ENCODE data around the gene CYP19A1. TPM values are rescaled to one million over a fixed set of nuclear protein-coding genes. Genes with fewer than 3 reads are reported as not detected.
"Not testable (repeated sequence)": the region's sequence is repeated elsewhere in the genome, so short reads cannot be mapped to it uniquely, and the experiment has no call there.

Gene CYP19A1
- total RNA-seq, 1 experiment from 2014 or later: not detected

DNA sequence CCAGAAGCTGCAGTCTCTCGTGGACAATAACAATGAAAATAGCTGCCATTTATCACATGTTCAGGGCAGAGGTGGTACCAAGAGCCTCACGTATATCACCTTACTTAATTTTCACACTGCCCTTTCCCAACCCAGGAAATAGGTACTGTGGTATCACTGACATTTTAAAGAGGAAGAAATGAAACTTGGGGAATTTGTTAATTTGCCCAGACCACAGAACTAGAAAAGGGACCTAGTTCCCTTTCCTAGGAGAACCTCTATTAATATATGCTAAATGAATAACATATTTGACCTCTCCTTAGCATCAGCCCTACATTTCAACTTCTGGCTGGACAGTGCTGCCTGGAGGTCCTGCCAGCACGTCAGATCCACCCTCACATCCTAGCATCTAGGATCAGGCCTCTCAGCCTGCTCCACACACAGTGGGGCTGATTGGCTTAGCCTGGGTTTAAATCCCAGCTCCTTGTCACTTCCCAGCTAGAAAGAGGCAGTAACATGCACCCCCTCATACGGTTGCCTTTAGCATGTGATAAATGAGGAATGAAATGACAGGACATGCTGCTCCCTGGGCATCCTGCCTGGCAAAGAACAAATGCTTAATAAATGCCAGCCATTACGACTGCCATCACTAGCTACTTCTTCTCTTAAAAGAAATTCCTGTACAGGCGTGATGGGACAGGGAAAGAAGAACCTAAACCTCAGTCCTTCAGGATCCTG is 148.6 kb downstream of the CYP19A1 start:
- no peak overlapping the region for H2AFZ ChIP-seq (ENCODE audit: low read depth, low read length, poor library complexity, severe bottlenecking)
- no TSS peak for BruUV-seq (replicated peaks)
- RAD21 ChIA-PET (ENCODE audit: low non-redundant PET in 1 of 2, low total read pairs in 2 of 2, uncharacterized antibody in 2 of 2, unreplicated experiment in 2 of 2): no interaction called here
- CTCF ChIA-PET: interaction anchor here (1.4 kb wide), 1 partner anchor 27 kb away, joined by 5 read pairs; no protein-coding TSS in a partner anchor
- TF ChIP-seq CBX3 (IDR thresholded peaks at IDR 0.05; ENCODE audit: low read depth): no peak
- TF ChIP-seq EZH2 (IDR thresholded peaks at IDR 0.05): no peak
- TF ChIP-seq, protein P1, sequence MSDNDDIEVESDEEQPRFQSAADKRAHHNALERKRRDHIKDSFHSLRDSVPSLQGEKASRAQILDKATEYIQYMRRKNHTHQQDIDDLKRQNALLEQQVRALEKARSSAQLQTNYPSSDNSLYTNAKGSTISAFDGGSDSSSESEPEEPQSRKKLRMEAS (IDR thresholded peaks at IDR 0.05): no peak
- TF ChIP-seq JUND (IDR thresholded peaks at IDR 0.05): no peak
- no peak for TF ChIP-seq CEBPB (IDR thresholded peaks at IDR 0.05; ENCODE audit: low read depth)
- TF ChIP-seq YY1 (IDR thresholded peaks at IDR 0.05; ENCODE audit: extremely low read depth, insufficient replicate concordance, low read depth, low read length): no peak
- H3K4me2 ChIP-seq (ENCODE audit: low read length): no peak overlapping the region
- intact Hi-C loops (cut with micrococcal nuclease): no loop called here
- H3K27ac ChIP-seq (ENCODE audit: low read depth, low read length): no peak overlapping the region
- H3K36me3 ChIP-seq (ENCODE audit: control insufficient read depth in 1 of 2, insufficient read depth in 2 of 2, low read length in 2 of 2): no peaks in the 10 kb centered on the region
- no peaks in the 10 kb centered on the region for H4K20me1 ChIP-seq (ENCODE audit: insufficient read depth)
- no peaks in the 10 kb centered on the region for H3K9me3 ChIP-seq (ENCODE audit: control insufficient read depth in 1 of 2, insufficient read depth in 1 of 2, low read depth in 1 of 2, low read length in 2 of 2)
- H3K4me3 ChIP-seq (replicated peaks in 1 of 2; ENCODE audit: low read depth in 1 of 2, low read length in 2 of 2): no peak overlapping the region
- no peaks in the 10 kb centered on the region for H3K27me3 ChIP-seq (ENCODE audit: insufficient read depth, low read length)
- ATAC-seq: no peak
- H3K79me2 ChIP-seq (ENCODE audit: insufficient read depth, low read length): no peaks in the 10 kb centered on the region
- H3K9me2 ChIP-seq (ENCODE audit: insufficient read depth): no peaks in the 10 kb centered on the region
- no peak overlapping the region for H3K9ac ChIP-seq (ENCODE audit: low read length)
- H3K4me1 ChIP-seq (ENCODE audit: control insufficient read depth in 1 of 2, insufficient read depth in 2 of 2, low read length in 2 of 2): peaks cover 0 to 4% of the 10 kb centered on the region in 2 experiments; a peak in 3 of 4 replicates
- no peak for DNase-seq (ENCODE audit: low read depth, low spot score)
- POLR2A ChIA-PET: no interaction called here

DNA sequence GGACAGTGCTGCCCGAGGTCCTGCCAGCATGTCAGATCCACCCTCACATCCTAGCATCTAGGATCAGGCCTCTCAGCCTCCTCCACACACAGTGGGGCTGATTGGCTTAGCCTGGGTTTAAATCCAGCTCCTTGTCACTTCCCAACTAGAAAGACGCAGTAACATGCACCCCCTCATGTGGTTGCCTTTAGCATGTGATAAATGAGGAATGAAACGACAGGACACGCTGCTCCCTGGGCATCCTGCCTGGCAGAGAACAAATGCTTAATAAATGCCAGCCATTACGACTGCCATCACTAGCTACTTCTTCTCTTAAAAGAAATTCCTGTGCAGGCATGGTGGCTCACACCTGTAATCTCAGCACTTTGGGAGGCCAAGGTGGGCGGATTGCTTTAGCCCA is 149.6 kb downstream of the CYP19A1 start:
- POLR2A ChIA-PET; ATAC-seq; H3K9me2 ChIP-seq (ENCODE audit: insufficient read depth); H3K36me3 ChIP-seq (ENCODE audit: control insufficient read depth in 1 of 2, insufficient read depth in 2 of 2, low read length in 2 of 2); H3K4me2 ChIP-seq (ENCODE audit: low read length); H2AFZ ChIP-seq (ENCODE audit: low read depth, low read length, poor library complexity, severe bottlenecking); H4K20me1 ChIP-seq (ENCODE audit: insufficient read depth); H3K9me3 ChIP-seq (ENCODE audit: control insufficient read depth in 1 of 2, insufficient read depth in 1 of 2, low read depth in 1 of 2, low read length in 2 of 2); H3K4me1 ChIP-seq (ENCODE audit: control insufficient read depth in 1 of 2, insufficient read depth in 2 of 2, low read length in 2 of 2); H3K27me3 ChIP-seq (ENCODE audit: insufficient read depth, low read length); BruUV-seq (replicated peaks); DNase-seq (ENCODE audit: low read depth, low spot score); H3K79me2 ChIP-seq (ENCODE audit: insufficient read depth, low read length); H3K4me3 ChIP-seq (replicated peaks in 1 of 2; ENCODE audit: low read depth in 1 of 2, low read length in 2 of 2); RAD21 ChIA-PET (ENCODE audit: low non-redundant PET in 1 of 2, low total read pairs in 2 of 2, uncharacterized antibody in 2 of 2, unreplicated experiment in 2 of 2); H3K27ac ChIP-seq (ENCODE audit: low read depth, low read length); H3K9ac ChIP-seq (ENCODE audit: low read length); intact Hi-C loops (cut with micrococcal nuclease): not testable (repeated sequence)
- CTCF ChIA-PET: interaction anchor here (1.3 kb wide), 1 partner anchor 26 kb away, joined by 3 read pairs; no protein-coding TSS in a partner anchor
